B cell (primary cell): ENCODE results near the gene RAB30. TPM values are rescaled to one million over a fixed set of nuclear protein-coding genes. Genes with fewer than 3 reads are reported as not detected.

Source experiments
- ATAC-seq: fragments of 200-7000 bp; cut with Tn5 transposase; one replicate; pipeline ENCODE4 v1.10.0; 2021; ENCODE audit warnings: low read depth, mild to moderate bottlenecking, moderate number of reproducible peaks, moderate library complexity
- CTCF ChIA-PET: fragments of 350-600 bp; sonication (Branson Sonifier 250); formaldehyde crosslinking; loops from one replicate; lab custom pipeline; 2021; ENCODE audit warnings: antibody characterized with exemption, inconsistent platforms; lab: Charles Lee
- POLR2A ChIA-PET: fragments of 350-600 bp; sonication (Branson Sonifier 250); formaldehyde crosslinking; loops from one replicate; lab custom pipeline; 2021; ENCODE audit warnings: antibody characterized with exemption; lab: Charles Lee
- DNase-seq: peaks from one replicate; pipeline ENCODE4 v3.0.0; 2013
- H2AFZ ChIP-seq: 2 replicates; pipeline ENCODE4 v1.6.1; 2012; ENCODE audit warnings: mild to moderate bottlenecking, low read depth, low read length; ENCODE audit not compliant: insufficient read depth, poor library complexity, severe bottlenecking
- H3K27ac ChIP-seq, 2 donors: 1 replicate in 1 of 2; 2 replicates in 1 of 2; pipeline ENCODE4 v1.5.1; 2012 to 2013; ENCODE audit warnings: low read length in 2 of 2, mild to moderate bottlenecking in 2 of 2, moderate library complexity in 1 of 2
- H3K27me3 ChIP-seq, 4 experiments: fragments of 200-600 bp in 1 of 4; sonication (generic) in 1 of 4; replicated peaks in 1 of 4; 1 replicate in 2 of 4; 2 replicates in 2 of 4; pipeline versions ENCODE4 v1.6.1 to v1.7.0; 2013 to 2016; ENCODE audit warnings: low read length in 3 of 4, mild to moderate bottlenecking in 2 of 4, mixed read lengths in 1 of 4, moderate library complexity in 1 of 4; ENCODE audit not compliant: insufficient read depth in 4 of 4, control insufficient read depth in 3 of 4; ENCODE audit errors: control extremely low read depth in 1 of 4
- H3K36me3 ChIP-seq, 2 experiments: replicated peaks in 1 of 2; 1 replicate in 1 of 2; 2 replicates in 1 of 2; pipeline versions ENCODE4 v1.6.1 to v1.7.1; 2013; ENCODE audit warnings: low read length in 1 of 2; ENCODE audit not compliant: insufficient read depth in 2 of 2, control insufficient read depth in 1 of 2; ENCODE audit errors: control extremely low read depth in 1 of 2, extremely low read depth in 1 of 2
- H3K4me1 ChIP-seq, 2 donors: fragments of 200-600 bp in 1 of 2; sonication (generic) in 1 of 2; 1 replicate in 1 of 2; 2 replicates in 1 of 2; pipeline versions ENCODE4 v1.5.1 to v1.6.1; 2013 to 2017; ENCODE audit warnings: low read length in 2 of 2; ENCODE audit not compliant: control insufficient read depth in 2 of 2, insufficient read depth in 2 of 2
- H3K4me2 ChIP-seq: replicated peaks from 2 replicates; pipeline ENCODE3; 2012; ENCODE audit warnings: mild to moderate bottlenecking, low read depth, low read length; ENCODE audit not compliant: poor library complexity, severe bottlenecking
- H3K4me3 ChIP-seq, 5 experiments: fragments of 200-600 bp in 1 of 5; sonication (generic) in 1 of 5; 1 replicate in 3 of 5; 2 replicates in 2 of 5; pipeline versions ENCODE4 v1.5.1 to v1.7.0; 2011 to 2016; ENCODE audit warnings: low read length in 4 of 5, mild to moderate bottlenecking in 4 of 5, low read depth in 2 of 5, control low read depth in 1 of 5, moderate library complexity in 1 of 5; ENCODE audit not compliant: insufficient read depth in 1 of 5; ENCODE audit errors: control extremely low read depth in 1 of 5, extremely low read depth in 1 of 5
- H3K79me2 ChIP-seq: fragments of 200-600 bp; sonication (generic); one replicate; pipeline ENCODE4 v1.6.0; 2016; ENCODE audit warnings: low read length; ENCODE audit not compliant: control insufficient read depth, insufficient read depth
- H3K9ac ChIP-seq: fragments of 200-600 bp; sonication (generic); 2 replicates; pipeline ENCODE4 v1.6.1; 2017; ENCODE audit warnings: mild to moderate bottlenecking, low read length, moderate library complexity
- H3K9me3 ChIP-seq, 3 donors: one replicate each; pipeline versions ENCODE4 v1.6.1 to v1.7.1; 2013; ENCODE audit warnings: low read length in 2 of 3; ENCODE audit not compliant: control insufficient read depth in 2 of 3, insufficient read depth in 1 of 3; ENCODE audit errors: control extremely low read depth in 1 of 3
- H4K20me1 ChIP-seq: 2 replicates; pipeline ENCODE4 v1.6.0; 2012; ENCODE audit warnings: mild to moderate bottlenecking, low read length; ENCODE audit not compliant: insufficient read depth, control insufficient read depth, poor library complexity, severe bottlenecking
- H3K27ac Mint-ChIP-seq: one replicate; pipeline ENCODE4 v1.8.0; 2021; ENCODE audit warnings: mixed read lengths
- H3K27me3 Mint-ChIP-seq: one replicate; pipeline ENCODE4 v1.8.0; 2021; ENCODE audit warnings: mixed read lengths
- H3K4me1 Mint-ChIP-seq: one replicate; pipeline ENCODE4 v1.8.0; 2021; ENCODE audit warnings: mixed read lengths
- H3K4me3 Mint-ChIP-seq: one replicate; pipeline ENCODE4 v1.8.0; 2021; ENCODE audit warnings: mixed read lengths
- H3K9me3 Mint-ChIP-seq: one replicate; pipeline ENCODE4 v1.8.0; 2022; ENCODE audit warnings: mixed read lengths; ENCODE audit not compliant: insufficient read depth
- CTCF ChIP-seq: fragments of 200-600 bp; IDR thresholded peaks from one replicate; pipeline ENCODE4 v1.8.0; 2022; ENCODE audit warnings: antibody characterized with exemption, mild to moderate bottlenecking
- EZH2 ChIP-seq: IDR thresholded peaks from 2 replicates; pipeline ENCODE4 v1.6.1; 2012; ENCODE audit warnings: borderline replicate concordance, low read depth, mild to moderate bottlenecking, moderate library complexity, low read length; ENCODE audit not compliant: insufficient read depth, poor library complexity, severe bottlenecking
- WGBS: methylation state at CpG from one replicate; pipeline ENCODE4 v1.1.5; 2013; ENCODE audit warnings: missing lambda C conversion rate; ENCODE audit not compliant: insufficient coverage; 5-methylcytosine and 5-hydroxymethylcytosine counted together
- intact Hi-C: fragments of 100-400 bp; cut with micrococcal nuclease; formaldehyde crosslinking; loops from one replicate; pipeline ENCODE4 v1.10.0; 2022
- polyA plus RNA-seq: library from polyadenylated mRNA; depleted of rRNA; stranded (reverse); fragments of >200 nt; gene quantifications from 2 replicates; pipeline ENCODE4 v1.2.3, GENCODE V29; 2012
- total RNA-seq, 2 donors: library from RNA; stranded (reverse); fragments of 120-200 nt in 1 of 2; gene quantifications; 1 replicate in 1 of 2; 2 replicates in 1 of 2; pipeline versions ENCODE4 v1.2.3 to v1.2.4, GENCODE V29; 2013 to 2022

RAB30 gene
- total and polyA plus RNA-seq, 2 donors (not counting 1 experiment from before 2014, with no cell fraction given): 26.6 to 214 TPM

GRCh38 chr11:82980947-82981346, 90.8 kb downstream of the RAB30 start:
- no CpG with 5 or more reads among the region's 4 CpGs for WGBS
- Histone ChIP-seq H3K9ac (no peak overlapping the region), H4K20me1 (no peaks in the 10 kb centered on the region), H3K4me3 (no peak overlapping the region), H3K27me3 (no peaks in the 10 kb centered on the region), H3K9me3 (no peaks in the 10 kb centered on the region), H3K27ac (no peak overlapping the region), H3K79me2 (peaks cover 10% of the 10 kb centered on the region), H3K4me2 (no peak overlapping the region), H2AFZ (no peak overlapping the region), H3K4me1 (peaks cover 16 to 18% of the 10 kb centered on the region in 2 donors), H3K36me3 (peaks cover 8 to 46% of the 10 kb centered on the region in 2 experiments)
- H3K27me3 Mint-ChIP-seq: no peaks in the 10 kb centered on the region
- ChIA-PET CTCF (interaction anchor here (1.0 to 1.7 kb wide), 5 partner anchors 15 to 269 kb away, joined by 3 to 5 read pairs (median 3); no protein-coding TSS in a partner anchor), POLR2A (interaction anchor here (1.2 kb wide), 1 partner anchor 15 kb away, joined by 4 read pairs; no protein-coding TSS in a partner anchor)
- intact Hi-C loops: no loop called here
- TF ChIP-seq CTCF: no peak
- no peak for TF ChIP-seq EZH2
- H3K9me3 Mint-ChIP-seq: no peaks in the 10 kb centered on the region
- peaks cover 39% of the 10 kb centered on the region for H3K4me1 Mint-ChIP-seq
- ATAC-seq (no peak), DNase-seq (no peak)
- H3K4me3 Mint-ChIP-seq: no peak overlapping the region
- no peak overlapping the region for H3K27ac Mint-ChIP-seq

DNA sequence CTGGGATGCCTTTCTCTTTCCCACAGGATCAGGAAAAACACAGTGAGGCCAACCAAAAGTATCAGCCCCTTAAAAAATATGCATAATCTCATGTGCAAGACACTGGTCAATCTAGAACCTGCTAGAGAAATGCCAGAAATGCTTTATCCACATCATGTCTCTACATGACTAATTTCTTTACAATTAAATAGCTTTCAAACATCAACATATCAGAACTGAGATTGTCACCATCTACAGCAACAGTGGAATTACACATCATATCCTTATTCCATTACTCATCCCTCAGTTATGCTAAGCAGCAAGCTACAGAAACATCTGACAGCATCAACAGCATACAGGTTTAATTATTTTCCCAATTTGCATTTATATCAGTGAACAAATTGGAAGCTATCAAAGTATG, 91.4 kb downstream of the RAB30 start:
- no peak overlapping the region for H3K4me2 ChIP-seq
- H3K79me2 ChIP-seq: peaks cover 10% of the 10 kb centered on the region
- H3K27me3 ChIP-seq: no peaks in the 10 kb centered on the region
- no peaks in the 10 kb centered on the region for H3K27me3 Mint-ChIP-seq
- H2AFZ ChIP-seq: no peak overlapping the region
- H3K4me1 ChIP-seq: peaks cover 16 to 19% of the 10 kb centered on the region in 2 donors
- TF ChIP-seq CTCF (no peak), EZH2 (no peak)
- H3K4me3 Mint-ChIP-seq: no peak overlapping the region
- intact Hi-C loops: no loop called here
- ATAC-seq: no peak
- peak overlapping the region; percentile 68 for H3K27ac Mint-ChIP-seq
- CTCF ChIA-PET: interaction anchor here (1.0 to 1.7 kb wide), 5 partner anchors 14 to 269 kb away, joined by 3 to 5 read pairs (median 3); no protein-coding TSS in a partner anchor
- H3K9ac ChIP-seq: no peak overlapping the region
- H3K27ac ChIP-seq: peak overlapping the region in 1 of 2 donors; percentile 24
- DNase-seq: no peak
- H3K9me3 Mint-ChIP-seq: no peaks in the 10 kb centered on the region
- H4K20me1 ChIP-seq: no peaks in the 10 kb centered on the region
- peaks cover 42% of the 10 kb centered on the region for H3K4me1 Mint-ChIP-seq
- H3K4me3 ChIP-seq: no peak overlapping the region
- no peaks in the 10 kb centered on the region for H3K9me3 ChIP-seq
- peaks cover 5 to 39% of the 10 kb centered on the region in 2 experiments for H3K36me3 ChIP-seq
- POLR2A ChIA-PET: interaction anchor here (1.2 kb wide), 1 partner anchor 15 kb away, joined by 4 read pairs; no protein-coding TSS in a partner anchor
